GM18868 (cell line): ENCODE results near the gene CYP11A1.

ENCODE experiments used
- ATAC-seq: cut with Tn5 transposase; IDR thresholded peaks from one replicate; pipeline ENCODE4 v1.9.1; 2021; ENCODE audit warnings: mild to moderate bottlenecking, moderate library complexity; ENCODE audit not compliant: unreplicated experiment

CYP11A1 gene

DNA sequence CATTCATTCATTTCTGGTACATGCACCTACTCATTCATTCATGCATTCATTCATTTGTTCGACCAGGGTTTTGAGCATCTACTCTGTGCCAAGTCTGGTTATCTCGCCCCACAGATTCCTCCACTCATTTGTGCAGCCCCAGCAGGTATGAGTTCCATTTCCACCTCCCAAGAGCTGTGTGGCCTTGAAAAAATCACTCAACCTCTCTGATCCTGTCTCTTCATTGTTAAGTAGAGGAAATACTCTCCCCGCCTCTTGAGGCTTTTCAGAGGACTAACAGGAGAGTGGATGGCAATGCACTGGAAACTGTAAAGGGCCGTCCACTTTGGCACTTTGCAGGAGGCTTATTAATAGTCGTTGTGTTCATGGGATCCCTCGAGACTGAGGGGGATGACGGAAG lies 61.8 kb downstream of the CYP11A1 start:
- no peak for ATAC-seq

DNA sequence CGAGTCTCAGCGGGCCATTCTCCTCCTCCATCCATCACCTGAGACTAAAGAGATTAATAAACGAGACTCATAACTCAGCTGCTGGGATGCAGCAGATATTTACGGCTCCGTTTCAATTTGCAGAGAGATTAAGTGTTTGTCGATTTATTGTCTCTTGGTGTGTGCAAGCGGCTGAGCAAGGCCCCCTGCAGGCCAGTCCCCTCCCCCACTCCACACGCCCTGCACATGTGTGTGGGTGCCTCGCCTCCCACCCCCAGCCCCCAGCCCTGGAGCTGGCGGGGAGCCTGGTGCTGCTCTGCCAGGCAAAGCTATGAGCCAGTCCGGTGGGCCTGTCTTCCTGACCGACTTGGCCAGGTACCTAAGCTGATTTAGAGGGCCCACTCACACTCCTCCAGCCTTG lies 63.0 kb downstream of the CYP11A1 start:
- ATAC-seq, result no peak

DNA sequence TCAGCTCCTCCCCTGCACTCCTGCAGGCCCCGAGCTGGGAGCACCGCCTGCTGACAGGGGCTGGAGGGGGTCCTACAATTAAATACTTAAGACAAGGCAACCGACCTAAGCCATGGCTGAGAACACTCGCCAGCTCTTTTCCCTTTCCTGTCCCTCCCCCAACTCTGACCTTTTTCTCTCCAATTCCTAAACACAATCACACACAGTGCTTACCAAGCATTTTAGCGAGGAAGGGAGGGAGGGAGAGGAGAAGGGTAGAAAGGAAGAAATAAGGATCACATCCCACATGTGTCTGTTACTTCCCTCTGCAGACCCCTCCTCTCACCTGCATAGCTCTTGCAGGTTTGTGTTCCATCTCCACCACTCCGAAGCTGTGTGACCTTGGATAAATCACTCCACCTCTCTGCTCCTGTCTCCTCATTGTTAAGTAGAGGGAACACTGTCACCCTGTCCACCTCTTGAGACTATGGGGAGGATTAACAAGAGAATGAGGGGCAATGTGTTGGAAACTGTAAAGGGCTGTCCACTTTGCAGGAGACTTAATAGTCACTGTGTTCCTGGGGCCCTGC lies 63.6 kb downstream of the CYP11A1 start:
- no peak for ATAC-seq

DNA sequence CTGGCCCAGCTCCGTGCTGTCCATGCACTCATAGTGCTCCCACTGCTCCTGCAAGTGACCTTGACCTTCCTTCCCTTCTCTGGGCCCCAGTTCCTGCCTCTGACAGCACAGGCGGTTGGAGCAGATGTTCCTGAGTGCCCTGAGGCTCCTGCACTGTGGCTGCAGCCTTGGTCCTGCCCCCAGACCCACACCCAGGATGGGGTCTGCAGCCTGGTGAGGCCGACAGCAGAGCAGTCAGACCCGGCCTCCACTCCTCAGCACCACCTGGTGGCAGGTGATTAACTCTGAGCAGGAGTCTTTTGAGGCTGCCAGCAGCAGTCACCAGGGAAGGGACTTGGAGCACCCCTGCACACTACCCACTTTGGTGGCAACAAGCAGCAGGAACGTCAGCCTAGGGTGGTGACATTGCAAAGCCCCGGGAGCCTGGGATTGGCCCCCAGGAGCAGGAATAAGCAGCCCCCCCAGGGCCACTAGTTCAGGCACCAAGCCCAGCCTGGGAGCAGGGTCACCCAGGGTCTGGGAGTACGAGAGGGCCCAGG lies 64.6 kb downstream of the CYP11A1 start:
- ATAC-seq, result no peak

DNA sequence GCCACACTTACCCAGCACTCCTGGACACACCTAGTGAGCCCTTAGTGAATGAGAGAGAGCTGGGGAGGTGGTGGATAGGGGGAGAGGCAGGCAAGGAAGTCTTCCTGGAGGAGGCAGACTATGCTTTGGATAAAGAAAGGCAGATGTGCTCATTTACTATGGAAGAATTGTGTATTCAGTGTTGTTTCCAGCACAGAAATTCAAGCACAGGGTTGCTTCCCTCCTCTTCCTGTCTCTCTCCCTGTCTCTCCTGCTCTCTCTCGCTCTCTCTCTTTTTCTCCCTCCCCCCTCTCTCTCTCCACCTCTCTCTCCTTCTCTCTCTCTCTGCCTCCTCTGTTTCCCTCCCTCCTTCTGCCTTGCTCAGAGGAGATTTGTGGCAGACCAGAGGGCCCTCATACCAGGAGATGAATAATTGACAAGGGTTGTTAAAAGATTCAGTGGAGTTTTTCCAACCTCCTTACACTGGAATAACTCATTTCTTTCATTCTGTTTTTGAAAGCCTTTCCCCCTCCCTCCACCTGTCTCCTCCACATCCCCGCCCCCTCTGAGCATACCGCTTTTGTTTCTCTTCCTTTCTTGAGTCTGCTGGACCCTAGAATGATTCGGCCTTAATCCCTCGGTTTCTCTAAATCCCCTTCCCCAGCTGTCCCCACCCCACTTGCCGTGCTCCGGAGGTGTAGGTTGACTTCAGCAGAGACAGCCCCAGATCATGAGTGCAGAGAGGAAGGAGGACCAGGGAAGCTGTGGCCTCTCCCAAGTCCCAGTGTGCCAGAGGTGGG lies 65.7 kb downstream of the CYP11A1 start:
- ATAC-seq, result no peak

DNA sequence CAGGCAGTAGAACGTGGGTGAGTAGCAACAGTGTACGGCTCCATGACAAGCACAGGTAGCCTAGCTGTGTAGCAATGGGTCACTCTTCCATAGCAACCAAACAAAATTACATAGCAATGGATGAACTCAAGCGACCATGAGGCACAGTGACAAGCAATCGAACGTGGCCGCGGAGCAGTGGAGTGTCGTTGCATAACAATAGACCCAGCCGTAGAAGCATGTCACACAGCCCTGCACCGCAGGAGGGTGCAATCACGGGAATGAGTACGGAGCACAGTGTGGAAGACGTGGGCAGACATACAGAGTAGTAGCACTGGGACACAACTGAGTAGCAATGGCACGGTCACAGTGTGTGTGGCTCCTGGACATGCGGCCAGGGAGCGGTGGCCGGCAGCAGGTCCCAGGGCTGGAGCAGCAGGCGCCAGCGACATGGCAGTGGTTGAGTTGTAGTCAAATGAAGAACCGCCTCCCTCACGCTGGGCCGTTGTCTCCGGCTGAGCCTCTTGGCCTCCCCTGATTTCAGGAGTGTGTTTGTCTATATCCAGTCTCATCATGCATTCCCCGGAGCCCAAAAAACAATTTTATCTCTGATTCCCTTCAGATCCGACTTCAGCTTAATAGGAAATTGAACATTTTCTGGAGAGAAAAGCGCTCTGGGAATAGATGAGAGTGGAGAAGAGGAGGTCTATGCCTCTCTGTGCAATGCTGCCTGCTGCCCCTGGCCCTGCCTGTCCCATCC lies 67.2 kb downstream of the CYP11A1 start:
- ATAC-seq, result no peak

DNA sequence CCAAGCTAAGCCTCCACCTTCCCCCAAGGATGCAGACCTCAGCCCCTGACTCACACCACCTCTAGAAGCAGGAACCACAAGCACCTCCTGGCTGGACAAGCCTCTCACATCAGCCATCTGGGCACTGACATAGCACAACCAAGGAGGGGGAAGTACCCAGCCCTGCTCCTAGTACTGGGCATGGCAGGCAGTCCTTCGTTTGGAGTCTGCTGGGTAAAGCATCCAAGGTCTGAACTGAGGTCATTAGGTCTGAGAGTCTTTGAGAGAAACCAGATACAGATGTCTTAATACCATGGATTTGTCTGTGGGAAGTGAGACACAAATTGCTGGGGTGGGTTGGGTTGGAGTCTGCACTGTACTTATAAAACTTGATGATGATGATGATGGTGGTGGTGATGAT lies 69.6 kb downstream of the CYP11A1 start:
- ATAC-seq, result no peak

DNA sequence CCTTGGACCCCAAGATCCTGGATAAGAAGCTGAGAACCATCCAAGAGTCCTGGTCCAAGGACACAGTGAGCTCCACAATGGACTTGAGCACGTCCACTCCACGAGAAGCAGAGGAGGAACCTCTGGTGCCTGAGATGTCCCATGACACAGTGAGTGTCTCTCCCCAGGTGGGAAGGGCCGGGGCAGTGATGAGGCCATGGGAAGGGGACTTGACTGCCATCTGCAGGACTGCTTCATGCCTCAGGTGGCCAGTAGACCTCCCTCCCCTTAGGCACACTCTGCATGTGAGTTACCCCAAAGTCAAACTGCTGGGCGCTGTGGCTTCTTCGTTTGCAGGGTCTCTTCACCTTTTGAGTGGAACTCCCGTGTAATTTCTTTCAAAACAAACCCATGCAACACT lies 71.6 kb downstream of the CYP11A1 start:
- no peak for ATAC-seq

DNA sequence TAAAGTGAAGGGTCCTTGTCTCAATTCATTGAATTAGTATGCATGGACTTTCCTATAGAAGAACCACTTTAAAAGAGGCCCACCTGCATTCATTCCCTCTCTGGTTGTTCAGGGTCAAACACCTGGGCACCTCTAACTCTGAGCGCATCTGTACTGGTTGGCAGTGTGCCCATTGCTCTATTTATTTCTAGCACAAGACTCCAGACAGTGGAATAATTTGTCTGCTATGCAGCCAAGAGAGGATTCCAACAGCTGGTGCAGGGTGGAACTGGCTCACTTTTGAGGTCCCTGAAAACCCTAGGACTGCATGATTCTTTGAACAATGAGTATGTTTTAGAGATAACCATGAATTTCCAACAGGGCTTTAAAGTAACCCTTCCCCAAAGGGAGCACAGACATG lies 73.4 kb downstream of the CYP11A1 start:
- no peak for ATAC-seq

DNA sequence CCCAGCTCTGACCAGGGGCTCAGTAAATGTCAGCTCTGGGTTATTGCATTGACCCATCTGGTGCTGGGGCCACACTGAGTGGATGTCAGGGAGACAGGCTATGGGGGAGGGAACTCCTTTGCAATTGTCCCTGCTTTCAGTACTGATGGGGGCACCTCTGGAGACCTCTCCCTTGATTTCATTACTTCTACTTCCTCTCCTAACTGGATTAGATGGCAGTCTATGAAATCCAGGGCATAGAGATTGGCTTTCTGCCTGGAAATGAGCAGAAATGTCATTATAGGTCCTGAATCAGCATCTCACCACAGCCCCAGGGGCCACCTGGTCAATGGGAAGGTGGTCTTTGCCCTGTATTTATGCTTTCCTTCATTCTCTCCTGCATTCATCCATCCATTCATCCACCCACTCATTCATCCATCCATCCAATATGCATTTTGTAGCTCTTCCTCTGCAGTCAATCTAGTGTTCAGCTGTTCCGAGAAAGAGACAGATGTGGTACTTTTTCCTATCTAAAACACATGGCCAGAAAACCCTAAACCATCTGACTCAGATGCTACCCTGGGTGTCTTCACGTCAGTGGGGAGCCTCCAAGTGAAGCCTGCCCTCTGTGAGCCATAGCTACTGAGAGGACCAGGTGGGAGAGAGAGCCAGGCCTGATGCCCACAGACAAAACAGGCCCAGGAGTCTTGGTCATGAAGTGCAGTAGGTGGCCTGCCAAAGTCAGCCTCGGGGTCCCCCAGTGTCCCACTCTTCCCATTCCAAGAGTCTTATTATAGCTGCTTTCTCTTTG lies 74.2 kb downstream of the CYP11A1 start:
- ATAC-seq, result no peak

DNA sequence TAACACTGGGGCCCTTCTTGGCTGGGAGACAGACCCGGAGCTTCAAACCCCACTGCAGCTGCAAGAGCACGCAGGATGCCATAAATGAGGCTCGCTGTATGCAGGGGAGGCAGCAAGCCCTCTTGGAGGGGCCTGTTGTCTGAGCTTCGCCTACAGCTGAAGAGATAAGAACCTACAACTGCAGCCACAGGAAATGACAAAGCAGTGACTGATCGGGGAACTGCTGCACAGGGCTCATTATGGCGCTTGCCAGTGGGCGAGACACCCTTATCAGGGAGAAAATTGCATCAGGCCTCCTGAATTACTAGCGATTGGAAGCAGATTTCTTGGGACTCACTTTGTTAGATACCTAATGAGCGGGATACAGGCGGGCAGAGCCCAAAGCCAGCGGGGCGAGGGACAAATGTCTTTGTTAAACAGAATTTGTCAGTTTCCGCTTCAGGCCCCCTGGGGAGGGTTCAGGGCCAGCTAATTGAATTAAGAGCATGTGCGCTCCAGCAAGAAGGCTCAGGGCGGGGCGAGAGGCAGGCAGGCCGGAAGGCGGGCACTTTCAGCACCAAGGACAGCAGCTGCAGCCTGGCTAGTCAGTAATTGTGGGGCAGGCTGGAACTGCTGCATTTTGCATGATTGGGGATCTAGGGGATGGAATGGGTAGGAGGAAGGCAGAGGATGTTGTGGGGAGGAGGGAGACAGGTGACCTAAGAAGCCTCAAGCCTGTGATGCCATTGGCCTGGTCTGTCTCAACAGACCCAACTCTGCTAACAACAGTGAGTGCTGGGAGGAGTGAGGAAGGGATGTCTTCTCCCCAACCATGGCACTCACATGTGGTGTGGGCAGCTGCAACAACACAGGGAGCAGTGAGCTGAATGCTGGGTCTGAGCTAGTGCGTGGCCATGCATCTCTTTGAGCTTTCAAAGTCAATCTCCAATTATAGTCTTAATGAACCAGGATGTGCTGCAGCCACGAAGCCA lies 76.1 kb downstream of the CYP11A1 start:
- ATAC-seq, result no peak

DNA sequence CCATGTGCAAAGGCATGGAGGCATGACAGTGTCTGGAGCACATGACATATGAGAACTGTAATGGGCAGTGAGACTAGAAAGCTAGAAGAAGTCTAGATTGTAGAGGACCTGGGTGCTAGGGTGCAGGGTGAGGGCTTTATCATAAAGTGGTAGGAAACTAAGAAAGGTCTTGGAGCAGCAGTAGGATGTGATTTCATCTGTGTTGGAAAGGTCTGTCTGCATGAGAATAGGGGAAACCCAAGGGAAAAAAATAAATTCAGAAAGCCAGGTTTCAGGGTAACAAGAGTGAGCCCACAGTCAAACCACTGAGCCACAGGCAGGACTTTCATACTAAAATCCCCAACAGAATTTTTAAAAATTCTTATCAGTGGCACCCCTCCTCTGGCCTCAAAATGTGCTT lies 76.8 kb downstream of the CYP11A1 start:
- ATAC-seq, result no peak

DNA sequence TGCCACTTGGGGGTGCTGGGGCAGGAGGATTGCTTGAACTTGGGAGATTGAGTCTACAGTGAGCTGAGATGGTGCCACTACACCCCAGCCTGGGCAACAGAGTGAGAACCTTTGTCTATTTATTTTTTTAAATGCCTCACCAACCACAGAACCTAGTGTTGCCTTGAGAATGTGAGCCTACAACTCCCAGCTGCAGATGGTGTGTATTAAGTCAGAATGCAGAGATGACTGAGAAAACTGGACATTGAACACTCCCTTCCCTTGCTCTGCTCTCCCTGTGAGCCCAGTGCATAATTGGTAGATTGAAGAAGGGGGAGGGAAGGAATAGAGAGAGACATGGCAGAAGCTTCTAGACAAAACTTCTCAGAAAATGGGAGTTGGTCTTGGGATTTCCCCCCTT lies 77.8 kb downstream of the CYP11A1 start:
- no peak for ATAC-seq
